Duodenal mucosa (tissue), 2 donors: ENCODE data around the gene LHFPL3.

Experiments used
- H3K27ac ChIP-seq: one replicate; pipeline ENCODE4 v1.7.0; 2013; ENCODE audit warnings: low read depth, low read length
- H3K27me3 ChIP-seq, 2 donors: one replicate each; pipeline ENCODE4 v1.7.0; 2013; ENCODE audit warnings: low read length in 2 of 2, control low read depth in 1 of 2; ENCODE audit not compliant: insufficient read depth in 2 of 2, control insufficient read depth in 1 of 2
- H3K36me3 ChIP-seq, 2 donors: one replicate each; pipeline ENCODE4 v1.7.0; 2013; ENCODE audit warnings: low read length in 2 of 2, control low read depth in 1 of 2; ENCODE audit not compliant: insufficient read depth in 2 of 2, control insufficient read depth in 1 of 2
- H3K4me1 ChIP-seq, 2 donors: one replicate each; pipeline ENCODE4 v1.7.0; 2013; ENCODE audit warnings: low read length in 2 of 2, control low read depth in 1 of 2; ENCODE audit not compliant: insufficient read depth in 2 of 2, control insufficient read depth in 1 of 2
- H3K4me3 ChIP-seq, 2 donors: one replicate each; pipeline ENCODE4 v1.7.0; 2013; ENCODE audit warnings: low read length in 2 of 2, low read depth in 1 of 2
- H3K9ac ChIP-seq, 2 donors: one replicate each; pipeline ENCODE4 v1.7.0; 2013; ENCODE audit warnings: low read length in 2 of 2, low read depth in 1 of 2
- H3K9me3 ChIP-seq, 2 donors: one replicate each; pipeline ENCODE4 v1.7.0; 2013; ENCODE audit warnings: low read length in 2 of 2, control low read depth in 1 of 2; ENCODE audit not compliant: control insufficient read depth in 1 of 2

The LHFPL3 gene

GRCh38 chr7:104845557-104845956 lies 517.2 kb downstream of the LHFPL3 start:
- no peaks in the 10 kb centered on the region for H3K36me3 ChIP-seq
- no peak overlapping the region for H3K27ac ChIP-seq
- no peaks in the 10 kb centered on the region for H3K4me1 ChIP-seq
- H3K9ac ChIP-seq, result no peak overlapping the region
- no peaks in the 10 kb centered on the region for H3K9me3 ChIP-seq
- no peaks in the 10 kb centered on the region for H3K27me3 ChIP-seq
- H3K4me3 ChIP-seq, result no peak overlapping the region

DNA sequence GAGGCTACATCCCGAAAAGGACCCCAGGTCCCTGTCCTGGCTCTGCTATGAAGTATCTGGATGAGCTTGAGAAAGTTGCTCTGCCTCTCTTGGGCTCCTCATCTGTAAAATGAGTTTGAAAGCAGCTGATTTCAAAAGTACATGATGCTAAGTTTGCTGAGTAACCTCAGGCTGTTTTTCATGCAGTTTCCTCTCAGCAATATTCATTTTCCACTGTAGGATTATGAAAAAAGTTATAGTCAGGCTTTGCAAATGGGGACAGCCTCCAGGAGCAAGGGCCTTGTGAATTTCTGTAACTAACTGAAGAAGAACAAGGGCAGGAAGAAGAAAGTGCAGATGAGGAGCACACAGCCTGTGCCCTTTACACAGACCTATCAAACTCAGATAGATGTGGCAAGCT lies 518.3 kb downstream of the LHFPL3 start:
- no peaks in the 10 kb centered on the region for H3K27me3 ChIP-seq
- H3K4me3 ChIP-seq, result no peak overlapping the region
- H3K9ac ChIP-seq, result no peak overlapping the region
- H3K9me3 ChIP-seq, result no peaks in the 10 kb centered on the region
- H3K36me3 ChIP-seq, result no peaks in the 10 kb centered on the region
- H3K4me1 ChIP-seq, result no peaks in the 10 kb centered on the region
- no peak overlapping the region for H3K27ac ChIP-seq

- H3K27me3 ChIP-seq, result no peaks in the 10 kb centered on the region
- H3K9ac ChIP-seq, result no peak overlapping the region
- no peak overlapping the region for H3K27ac ChIP-seq
- no peaks in the 10 kb centered on the region for H3K9me3 ChIP-seq
- H3K36me3 ChIP-seq, result peaks cover 0 to 5% of the 10 kb centered on the region in 2 donors
- H3K4me1 ChIP-seq, result no peaks in the 10 kb centered on the region
- no peak overlapping the region for H3K4me3 ChIP-seq
Observed at GRCh38 chr7:104848138-104848990, 520.0 kb downstream of the LHFPL3 start.

DNA sequence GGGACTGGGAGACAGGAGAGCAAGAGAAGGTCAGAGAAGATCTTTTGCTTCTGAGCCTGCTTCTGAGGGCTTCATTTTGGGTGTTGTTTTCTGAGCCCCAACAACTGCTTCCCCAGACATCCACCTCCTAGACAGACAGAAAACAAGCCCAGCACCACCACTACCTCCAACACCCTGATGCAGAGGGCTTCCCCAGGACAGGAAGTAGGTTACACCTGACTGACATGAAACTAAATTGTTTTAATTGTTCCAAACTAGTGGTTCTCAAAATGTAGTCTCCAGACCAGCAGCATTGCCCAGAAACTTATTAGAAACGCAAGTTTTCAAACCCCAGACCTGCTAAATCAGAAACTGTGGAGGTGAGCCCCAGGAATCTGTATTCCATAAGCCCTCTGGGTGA lies 522.0 kb downstream of the LHFPL3 start:
- Histone ChIP-seq H3K9ac (no peak overlapping the region), H3K36me3 (peaks cover 0 to 5% of the 10 kb centered on the region in 2 donors), H3K27ac (no peak overlapping the region), H3K4me3 (no peak overlapping the region), H3K9me3 (no peaks in the 10 kb centered on the region), H3K27me3 (no peaks in the 10 kb centered on the region), H3K4me1 (no peaks in the 10 kb centered on the region)

- Histone ChIP-seq H3K36me3 (peaks cover 0 to 5% of the 10 kb centered on the region in 2 donors), H3K9me3 (no peaks in the 10 kb centered on the region), H3K4me1 (no peaks in the 10 kb centered on the region), H3K27me3 (no peaks in the 10 kb centered on the region), H3K4me3 (no peak overlapping the region), H3K27ac (no peak overlapping the region), H3K9ac (no peak overlapping the region)
Observed at GRCh38 chr7:104851268-104851667, 522.9 kb downstream of the LHFPL3 start.

DNA sequence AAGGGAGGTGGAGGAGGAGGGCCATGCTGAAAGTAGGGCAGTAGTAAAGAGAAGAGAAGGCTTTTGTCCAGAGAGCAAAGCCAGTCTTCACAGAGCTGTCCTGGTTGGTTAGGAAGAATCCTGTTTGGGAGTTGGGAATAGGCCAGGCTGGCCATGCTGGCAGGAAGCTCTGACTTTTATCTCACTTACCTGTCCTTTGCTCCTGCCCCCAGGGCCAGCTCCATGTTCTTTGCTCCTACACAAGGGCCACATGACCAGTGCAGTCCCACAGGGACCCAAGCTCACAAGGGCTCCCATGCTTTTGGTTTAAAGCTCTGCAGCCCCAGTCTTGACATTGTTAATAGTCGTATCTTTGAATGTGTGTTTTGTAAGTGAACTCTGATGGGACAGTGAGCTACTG lies 524.0 kb downstream of the LHFPL3 start:
- H3K9me3 ChIP-seq, result no peaks in the 10 kb centered on the region
- H3K36me3 ChIP-seq, result peaks cover 0 to 5% of the 10 kb centered on the region in 2 donors
- no peaks in the 10 kb centered on the region for H3K4me1 ChIP-seq
- no peak overlapping the region for H3K27ac ChIP-seq
- no peak overlapping the region for H3K9ac ChIP-seq
- H3K4me3 ChIP-seq, result no peak overlapping the region
- H3K27me3 ChIP-seq, result no peaks in the 10 kb centered on the region

DNA sequence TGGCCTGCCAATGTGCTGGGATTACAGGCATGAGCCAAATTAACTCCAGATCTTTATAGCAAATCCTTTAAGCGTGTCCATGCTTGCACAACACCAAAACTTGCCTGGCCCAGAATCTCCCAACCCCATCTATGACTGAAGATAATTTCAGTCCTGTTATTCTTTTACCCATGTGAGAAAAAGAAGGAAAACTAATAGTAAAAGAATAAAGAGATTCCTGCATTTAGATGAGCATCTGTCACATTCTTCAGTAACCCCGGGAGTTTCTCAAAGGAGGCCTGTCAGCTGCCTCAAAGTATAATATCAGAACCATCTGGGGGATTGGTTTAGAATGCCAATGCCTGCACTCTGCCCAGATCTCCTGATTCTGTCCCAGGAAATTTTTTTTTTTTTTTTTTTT lies 527.5 kb downstream of the LHFPL3 start:
- no peaks in the 10 kb centered on the region for H3K9me3 ChIP-seq
- no peak overlapping the region for H3K27ac ChIP-seq
- H3K27me3 ChIP-seq, result no peaks in the 10 kb centered on the region

GRCh38 chr7:104857458-104858425 lies 529.3 kb downstream of the LHFPL3 start:
- Histone ChIP-seq H3K27ac (no peak overlapping the region), H3K36me3 (peaks cover 0 to 8% of the 10 kb centered on the region in 2 donors), H3K27me3 (no peaks in the 10 kb centered on the region), H3K4me3 (no peak overlapping the region), H3K9ac (no peak overlapping the region), H3K4me1 (no peaks in the 10 kb centered on the region), H3K9me3 (no peaks in the 10 kb centered on the region)

More for the DNA sequence above, 527.5 kb downstream of the LHFPL3 start:
- Histone ChIP-seq H3K9ac (no peak overlapping the region), H3K4me3 (no peak overlapping the region), H3K4me1 (no peaks in the 10 kb centered on the region), H3K36me3 (peaks cover 0 to 5% of the 10 kb centered on the region in 2 donors)

DNA sequence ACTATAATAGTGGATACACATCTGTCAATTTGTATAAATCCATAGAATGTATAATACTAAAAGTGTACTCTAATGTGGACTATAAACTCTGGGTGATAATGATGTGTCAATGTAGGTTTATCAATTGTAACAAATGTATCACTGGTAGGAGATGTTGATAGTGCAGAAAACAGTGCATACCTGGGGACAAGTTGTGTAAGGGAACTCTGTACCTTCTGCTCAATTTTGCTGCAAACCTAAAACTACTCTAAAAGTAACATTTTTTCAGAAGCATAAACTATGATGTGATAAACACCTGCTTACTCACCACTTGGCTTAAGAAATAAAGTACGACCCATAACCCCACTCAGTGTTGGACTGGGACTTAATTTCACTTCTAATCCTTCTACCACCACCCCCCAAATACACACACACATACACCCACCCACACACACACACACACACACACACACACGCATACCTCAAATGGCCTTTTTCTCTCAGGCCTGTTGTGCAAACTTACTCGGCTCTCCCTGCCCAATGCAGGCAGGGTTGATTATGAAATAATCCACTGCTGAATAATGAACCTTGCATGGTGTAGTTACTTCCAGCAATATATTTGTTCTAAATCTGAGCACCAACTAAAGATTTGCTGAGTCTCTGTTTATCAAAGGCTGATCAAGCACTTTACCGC lies 531.5 kb downstream of the LHFPL3 start:
- H3K9ac ChIP-seq, result no peak overlapping the region
- H3K4me3 ChIP-seq, result no peak overlapping the region
- H3K27ac ChIP-seq, result no peak overlapping the region
- peaks cover 0 to 3% of the 10 kb centered on the region in 2 donors for H3K9me3 ChIP-seq
- H3K36me3 ChIP-seq, result peaks cover 0 to 17% of the 10 kb centered on the region in 2 donors
- H3K4me1 ChIP-seq, result no peaks in the 10 kb centered on the region
- H3K27me3 ChIP-seq, result no peaks in the 10 kb centered on the region
